ENCODE measurements around the gene AHNAK.

DNA sequence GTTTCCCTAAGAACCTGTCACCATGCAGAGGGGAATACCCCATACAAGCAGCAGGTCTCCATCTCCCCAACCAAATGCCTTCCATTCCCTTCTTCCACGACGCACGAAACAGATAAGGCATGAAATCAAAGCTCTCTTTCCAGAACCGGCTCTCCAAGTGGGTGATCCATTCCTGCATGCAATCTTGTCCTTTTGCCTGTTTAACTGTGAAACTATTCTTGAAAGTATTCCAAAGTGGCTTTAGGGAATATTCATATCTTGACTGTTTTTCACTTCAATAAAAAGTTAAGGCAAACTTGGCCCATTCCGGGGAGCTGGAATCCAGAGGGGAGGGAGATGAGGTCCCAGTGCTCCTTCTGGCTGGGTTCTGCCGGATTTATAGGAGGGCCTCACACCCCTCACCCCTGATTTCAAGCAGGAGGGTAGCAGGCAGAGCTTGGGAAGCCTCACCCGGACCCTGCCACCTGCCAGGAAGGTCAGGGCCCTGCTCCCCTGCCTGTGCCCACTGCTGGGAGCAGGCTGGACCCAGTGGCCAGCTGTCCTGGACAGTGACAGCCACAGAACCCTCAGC is 66.9 kb downstream of the AHNAK start:
- TF ChIP-seq CSRNP3 (CRISPR knock-in tag; IDR thresholded peaks at IDR 0.05), result no peak
- no peak for TF ChIP-seq ZFP30 (CRISPR knock-in tag; IDR thresholded peaks at IDR 0.05)
- TF ChIP-seq PATZ1 (CRISPR knock-in tag; IDR thresholded peaks at IDR 0.05; ENCODE audit: borderline replicate concordance), result no peak
- no peak for TF ChIP-seq BACH2 (CRISPR knock-in tag; IDR thresholded peaks at IDR 0.05; ENCODE audit: borderline replicate concordance)
- no peak for TF ChIP-seq ZNF70 (CRISPR knock-in tag; IDR thresholded peaks at IDR 0.05)
- TF ChIP-seq TOX (CRISPR knock-in tag; IDR thresholded peaks at IDR 0.05; ENCODE audit: borderline replicate concordance), result no peak
- TF ChIP-seq ESRRG (CRISPR knock-in tag; IDR thresholded peaks at IDR 0.05), result no peak
- no peak for TF ChIP-seq ARNTL (CRISPR knock-in tag; IDR thresholded peaks at IDR 0.05; ENCODE audit: borderline replicate concordance, low read depth)
- TF ChIP-seq OSR1 (CRISPR knock-in tag; IDR thresholded peaks at IDR 0.05), result no peak

Measured in SK-N-SH treated with all-trans-retinoic acid at 6 μM for 48 hours (cell line).